Neuronal stem cell (in vitro differentiated cells): Measurements from ENCODE around the gene LPIN3.

Experiments used
- DNase-seq: peaks from one replicate; pipeline ENCODE4 v3.0.0-alpha.2; 2013; ENCODE audit warnings: low spot score
- H2AFZ ChIP-seq: one replicate; pipeline ENCODE4 v1.6.1; 2013; ENCODE audit warnings: mild to moderate bottlenecking, low read length, inconsistent platforms
- H2AK5ac ChIP-seq: 2 replicates; pipeline ENCODE4 v1.6.1; 2013; ENCODE audit warnings: low read depth, mild to moderate bottlenecking, inconsistent platforms, low read length, moderate library complexity, mixed read lengths
- H2BK120ac ChIP-seq: 2 replicates; pipeline ENCODE4 v1.6.1; 2013; ENCODE audit warnings: low read depth, mild to moderate bottlenecking, inconsistent platforms, low read length, moderate library complexity, mixed read lengths
- H2BK12ac ChIP-seq: one replicate; pipeline ENCODE4 v1.6.1; 2013; ENCODE audit warnings: low read length, inconsistent platforms
- H2BK15ac ChIP-seq: 2 replicates; pipeline ENCODE4 v1.6.1; 2013; ENCODE audit warnings: mild to moderate bottlenecking, low read length, inconsistent platforms, mixed read lengths
- H2BK5ac ChIP-seq: one replicate; pipeline ENCODE4 v1.6.1; 2013; ENCODE audit warnings: inconsistent platforms, mild to moderate bottlenecking, low read length, moderate library complexity
- H3K14ac ChIP-seq: one replicate; pipeline ENCODE4 v1.6.1; 2013; ENCODE audit warnings: low read length, inconsistent platforms
- H3K18ac ChIP-seq: 2 replicates; pipeline ENCODE4 v1.6.1; 2013; ENCODE audit warnings: low read length, inconsistent platforms
- H3K23ac ChIP-seq: 2 replicates; pipeline ENCODE4 v1.6.1; 2013; ENCODE audit warnings: low read depth, mild to moderate bottlenecking, mixed read lengths, low read length, inconsistent platforms; ENCODE audit not compliant: poor library complexity
- H3K27ac ChIP-seq: replicated peaks from 3 replicates; pipeline ENCODE4 v1.5.1; 2013; ENCODE audit warnings: low read length, inconsistent platforms
- H3K27me3 ChIP-seq, 3 experiments: 2 replicates each; pipeline ENCODE4 v1.6.1; 2013; ENCODE audit warnings: low read length in 3 of 3, mild to moderate bottlenecking in 2 of 3, inconsistent platforms in 1 of 3, low read depth in 1 of 3, mixed read lengths in 1 of 3, moderate library complexity in 1 of 3; ENCODE audit not compliant: control insufficient read depth in 3 of 3, insufficient read depth in 3 of 3
- H3K36me3 ChIP-seq, 2 donors: replicated peaks in 1 of 2; 2 replicates each; pipeline ENCODE4 v1.6.1; 2013; ENCODE audit warnings: low read length in 2 of 2; ENCODE audit not compliant: control insufficient read depth in 2 of 2, insufficient read depth in 2 of 2
- H3K4ac ChIP-seq: 2 replicates; pipeline ENCODE4 v1.6.1; 2013; ENCODE audit warnings: inconsistent platforms, mild to moderate bottlenecking, low read length, moderate library complexity
- H3K4me1 ChIP-seq, 2 donors: 1 replicate in 1 of 2; 2 replicates in 1 of 2; pipeline ENCODE4 v1.6.1; 2013; ENCODE audit warnings: low read length in 2 of 2, low read depth in 1 of 2; ENCODE audit not compliant: control insufficient read depth in 2 of 2, insufficient read depth in 1 of 2
- H3K4me2 ChIP-seq: one replicate; pipeline ENCODE4 v1.6.1; 2013; ENCODE audit warnings: mild to moderate bottlenecking, low read length, inconsistent platforms; ENCODE audit not compliant: insufficient read depth, poor library complexity, severe bottlenecking
- H3K4me3 ChIP-seq, 2 donors: 2 replicates each; pipeline ENCODE4 v1.5.1; 2013; ENCODE audit warnings: low read length in 2 of 2, mild to moderate bottlenecking in 2 of 2, inconsistent platforms in 1 of 2, moderate library complexity in 1 of 2
- H3K79me1 ChIP-seq: one replicate; pipeline ENCODE4 v1.6.1; 2013; ENCODE audit warnings: low read depth, mild to moderate bottlenecking, inconsistent platforms, low read length, moderate library complexity
- H3K9ac ChIP-seq: one replicate; pipeline ENCODE4 v1.6.1; 2013; ENCODE audit warnings: mild to moderate bottlenecking, low read depth, low read length, inconsistent platforms; ENCODE audit not compliant: poor library complexity
- H3K9me3 ChIP-seq, 2 donors: replicated peaks in 1 of 2; 2 replicates each; pipeline versions ENCODE3 to v1.6.1; 2013; ENCODE audit warnings: low read length in 2 of 2, mild to moderate bottlenecking in 2 of 2, inconsistent platforms in 1 of 2, low read depth in 1 of 2, mixed read lengths in 1 of 2, moderate library complexity in 1 of 2; ENCODE audit not compliant: control insufficient read depth in 2 of 2, insufficient read depth in 1 of 2
- H4K8ac ChIP-seq: one replicate; pipeline ENCODE4 v1.6.1; 2013; ENCODE audit warnings: low read depth, mild to moderate bottlenecking, inconsistent platforms, low read length, moderate library complexity
- H4K91ac ChIP-seq: one replicate; pipeline ENCODE4 v1.6.1; 2013; ENCODE audit warnings: low read length, low read depth, mild to moderate bottlenecking, inconsistent platforms; ENCODE audit not compliant: poor library complexity
- WGBS, 2 donors: extraction: QIAGEN DNeasy Blood & Tissue Kit; methylation state at CpG; one replicate each; pipeline ENCODE4 v1.1.7; 2013; ENCODE audit warnings: missing lambda C conversion rate in 2 of 2, mixed read lengths in 1 of 2; ENCODE audit not compliant: insufficient read length in 2 of 2, insufficient replicate concordance in 1 of 2; ENCODE audit errors: extremely low coverage in 2 of 2; 5-methylcytosine and 5-hydroxymethylcytosine counted together

The LPIN3 gene

DNA sequence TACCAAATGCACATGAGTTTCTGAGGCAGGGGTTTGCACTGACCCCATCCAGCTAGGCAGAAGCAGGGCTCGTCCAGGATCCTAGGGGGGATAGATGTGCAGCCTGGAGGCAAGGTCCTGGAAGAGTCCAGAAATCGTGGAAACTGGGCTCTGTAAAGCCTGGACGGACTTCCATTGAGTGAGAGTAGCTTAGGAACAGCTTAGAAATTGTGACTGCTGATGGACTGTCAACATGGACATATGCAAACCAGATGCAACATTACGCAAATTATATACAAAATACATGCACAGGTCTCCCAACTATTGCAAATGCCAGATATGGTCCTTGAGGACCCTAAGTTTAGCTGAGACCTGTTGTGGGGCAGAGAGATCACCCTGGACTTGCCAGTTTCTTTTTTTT, 30.8 kb downstream of the LPIN3 start:
- H2BK120ac ChIP-seq: no peak overlapping the region
- no peak overlapping the region for H2BK15ac ChIP-seq
- H3K4ac ChIP-seq: no peak overlapping the region
- no peak overlapping the region for H4K91ac ChIP-seq
- WGBS, 2 donors: no CpG with 5 or more reads among the region's 4 CpGs
- no peak overlapping the region for H4K8ac ChIP-seq
- H2AFZ ChIP-seq: no peak overlapping the region
- H2BK12ac ChIP-seq: no peak overlapping the region
- H3K4me1 ChIP-seq: peaks cover 0 to 12% of the 10 kb centered on the region in 2 donors
- no peak overlapping the region for H3K4me3 ChIP-seq
- no peak overlapping the region for H3K4me2 ChIP-seq
- DNase-seq: no peak
- peaks cover 6 to 10% of the 10 kb centered on the region in 2 donors for H3K9me3 ChIP-seq
- peaks cover 2 to 50% (median 18%) of the 10 kb centered on the region in 3 experiments for H3K27me3 ChIP-seq
- no peak overlapping the region for H2AK5ac ChIP-seq
- H2BK5ac ChIP-seq: no peak overlapping the region
- no peak overlapping the region for H3K9ac ChIP-seq
- no peaks in the 10 kb centered on the region for H3K79me1 ChIP-seq
- H3K14ac ChIP-seq: no peak overlapping the region
- no peak overlapping the region for H3K18ac ChIP-seq
- H3K23ac ChIP-seq: no peak overlapping the region
- no peak overlapping the region for H3K27ac ChIP-seq
- H3K36me3 ChIP-seq: no peaks in the 10 kb centered on the region

DNA sequence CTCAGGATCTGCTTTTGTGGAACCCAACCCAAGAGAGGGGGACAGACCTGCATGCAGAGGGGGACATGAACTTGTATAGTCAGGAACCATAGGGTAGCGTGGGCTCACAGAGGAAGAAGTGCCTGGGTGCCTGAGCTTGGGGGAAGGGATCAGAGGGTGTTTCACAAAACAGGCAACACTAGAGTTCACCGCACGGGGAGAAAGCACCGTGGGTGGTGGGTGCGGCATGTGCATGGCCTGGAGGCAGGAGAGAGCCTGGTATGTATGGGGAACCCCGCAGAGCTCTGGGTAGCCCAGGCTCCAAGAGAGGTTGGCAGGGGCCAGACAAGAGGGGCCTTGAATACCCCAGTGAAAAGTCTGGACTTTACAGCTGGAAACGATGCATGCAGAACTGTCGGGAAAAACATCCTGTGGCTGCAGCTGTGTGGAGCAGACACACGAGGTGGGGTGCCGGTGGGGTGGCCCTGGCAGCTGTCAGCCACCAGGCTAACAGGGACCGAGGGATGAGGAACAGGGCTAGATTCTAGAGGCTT, 32.7 kb downstream of the LPIN3 start:
- no peak overlapping the region for H2AK5ac ChIP-seq
- H3K36me3 ChIP-seq: no peaks in the 10 kb centered on the region
- no peak overlapping the region for H2BK5ac ChIP-seq
- no peak overlapping the region for H3K27ac ChIP-seq
- peaks cover 6 to 10% of the 10 kb centered on the region in 2 donors for H3K9me3 ChIP-seq
- no peak overlapping the region for H3K14ac ChIP-seq
- WGBS, 2 donors: no CpG with 5 or more reads among the region's 11 CpGs
- H2BK12ac ChIP-seq: no peak overlapping the region
- H3K23ac ChIP-seq: no peak overlapping the region
- H3K27me3 ChIP-seq: peaks cover 0 to 46% (median 3%) of the 10 kb centered on the region in 3 experiments
- DNase-seq: no peak
- no peak overlapping the region for H4K8ac ChIP-seq
- H3K9ac ChIP-seq: no peak overlapping the region
- H3K4me2 ChIP-seq: no peak overlapping the region
- no peak overlapping the region for H2BK120ac ChIP-seq
- H3K79me1 ChIP-seq: no peaks in the 10 kb centered on the region
- H3K18ac ChIP-seq: no peak overlapping the region
- no peak overlapping the region for H3K4ac ChIP-seq
- H3K4me1 ChIP-seq: peaks cover 0 to 10% of the 10 kb centered on the region in 2 donors
- no peak overlapping the region for H3K4me3 ChIP-seq
- H2BK15ac ChIP-seq: no peak overlapping the region
- no peak overlapping the region for H4K91ac ChIP-seq
- H2AFZ ChIP-seq: no peak overlapping the region

DNA sequence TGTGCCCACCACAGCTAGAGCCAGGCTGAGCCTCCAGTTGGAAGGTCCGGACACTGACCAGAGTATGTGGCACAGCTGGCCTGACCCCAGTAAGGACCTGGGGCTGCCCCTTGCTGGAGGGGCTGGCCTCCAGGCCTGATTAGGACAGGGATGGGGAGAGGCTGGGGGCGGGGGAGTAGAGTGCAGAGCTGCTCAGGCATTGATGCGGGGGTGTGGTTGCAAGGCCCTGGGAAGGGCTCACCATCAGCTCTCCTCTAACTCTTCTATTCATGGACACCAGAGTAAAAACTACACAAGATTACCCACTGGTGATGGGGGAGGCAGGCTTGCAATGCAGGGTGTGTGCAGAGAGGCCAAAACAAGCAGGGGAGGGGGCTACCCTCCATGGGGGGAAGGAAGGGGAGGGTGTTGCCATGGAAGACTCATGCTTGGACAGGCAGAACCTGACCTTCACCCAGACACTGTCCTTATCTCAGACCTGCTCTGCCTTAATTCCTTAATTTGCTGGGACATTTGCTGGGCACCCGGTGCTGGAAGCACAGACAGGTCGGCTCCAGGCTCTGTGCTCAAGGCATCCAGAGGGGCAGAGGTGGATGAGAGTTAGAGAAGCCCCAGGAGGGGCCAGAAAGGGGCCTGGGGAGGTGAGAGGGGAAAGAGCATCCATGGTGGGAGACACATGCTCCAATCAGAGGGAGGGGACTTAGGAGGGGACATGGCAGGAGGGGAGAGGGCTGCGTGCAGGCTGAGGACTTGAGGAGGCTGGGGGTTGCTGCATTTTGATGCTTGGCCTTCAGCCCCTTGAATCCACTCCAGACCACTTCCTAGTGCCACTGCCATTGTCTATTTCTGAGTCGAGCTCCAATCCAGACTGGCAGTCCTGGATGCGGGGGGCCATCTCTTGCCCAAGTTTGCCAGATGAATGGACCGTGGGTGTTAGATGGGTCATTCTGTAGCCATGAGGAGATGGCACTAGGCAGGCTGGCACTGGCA, 33.6 kb downstream of the LPIN3 start:
- no peak overlapping the region for H3K27ac ChIP-seq
- H3K4ac ChIP-seq: no peak overlapping the region
- no peak overlapping the region for H4K91ac ChIP-seq
- no peak overlapping the region for H4K8ac ChIP-seq
- H3K36me3 ChIP-seq: no peaks in the 10 kb centered on the region
- DNase-seq: no peak
- H2BK12ac ChIP-seq: no peak overlapping the region
- no peak overlapping the region for H3K14ac ChIP-seq
- peaks cover 0 to 42% (median 1%) of the 10 kb centered on the region in 3 experiments for H3K27me3 ChIP-seq
- H3K79me1 ChIP-seq: no peaks in the 10 kb centered on the region
- no peak overlapping the region for H2BK5ac ChIP-seq
- H3K9ac ChIP-seq: no peak overlapping the region
- WGBS, 2 donors: no CpG with 5 or more reads among the region's 9 CpGs
- no peak overlapping the region for H3K18ac ChIP-seq
- H3K4me2 ChIP-seq: no peak overlapping the region
- no peak overlapping the region for H2BK15ac ChIP-seq
- no peak overlapping the region for H2AFZ ChIP-seq
- peaks cover 0 to 10% of the 10 kb centered on the region in 2 donors for H3K4me1 ChIP-seq
- no peak overlapping the region for H2AK5ac ChIP-seq
- H3K9me3 ChIP-seq: peaks cover 6 to 10% of the 10 kb centered on the region in 2 donors
- H3K4me3 ChIP-seq: no peak overlapping the region
- no peak overlapping the region for H2BK120ac ChIP-seq
- peak overlapping the region; percentile 57 for H3K23ac ChIP-seq

DNA sequence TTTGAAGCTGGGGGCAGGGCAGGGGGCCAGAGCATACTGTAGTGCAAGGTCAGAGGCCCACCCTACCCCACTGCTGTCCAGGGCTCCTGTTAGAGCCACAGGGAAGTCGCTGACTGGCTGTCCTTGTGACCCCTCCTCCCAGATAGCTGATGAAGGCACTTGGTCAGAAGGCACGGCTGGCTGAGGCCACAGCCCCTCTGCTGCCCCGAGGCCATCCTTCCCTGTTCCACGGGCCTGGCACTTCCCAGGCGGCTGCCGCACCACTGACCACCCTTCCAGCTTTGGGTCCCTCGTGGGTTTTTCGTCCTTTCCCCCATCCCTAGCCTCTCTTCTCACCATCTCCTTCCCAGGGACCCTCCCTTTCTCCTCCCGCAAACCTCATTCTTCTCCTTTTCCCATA, 35.2 kb downstream of the LPIN3 start:
- Histone ChIP-seq H4K91ac (no peak overlapping the region), H3K4me2 (no peak overlapping the region), H3K23ac (peak overlapping the region; percentile 57), H2BK120ac (no peak overlapping the region), H3K79me1 (no peaks in the 10 kb centered on the region), H3K4ac (no peak overlapping the region), H3K14ac (no peak overlapping the region), H3K18ac (no peak overlapping the region), H2BK15ac (no peak overlapping the region), H3K27me3 (peaks cover 0 to 45% (median 0%) of the 10 kb centered on the region in 3 experiments), H3K9ac (no peak overlapping the region), H3K9me3 (peaks cover 6 to 8% of the 10 kb centered on the region in 2 donors), H3K27ac (no peak overlapping the region), H2AK5ac (no peak overlapping the region), H4K8ac (no peak overlapping the region), H3K4me3 (no peak overlapping the region), H3K4me1 (peaks cover 0 to 10% of the 10 kb centered on the region in 2 donors), H2BK5ac (no peak overlapping the region), H3K36me3 (no peaks in the 10 kb centered on the region), H2BK12ac (no peak overlapping the region), H2AFZ (no peak overlapping the region)
- WGBS, 2 donors: no CpG with 5 or more reads among the region's 9 CpGs
- DNase-seq: no peak
